Tibial artery (tissue), 4 donors: ENCODE results near the gene PTPN23.

ENCODE experiments used
- DNase-seq, 2 donors: peaks; one replicate each; pipeline ENCODE4 v3.0.0-alpha.2; 2019
- H3K27ac ChIP-seq, 2 donors: fragments of 200-600 bp; sonication (generic) in 1 of 2; 1 replicate in 1 of 2; 2 replicates in 1 of 2; pipeline ENCODE4 v1.5.1; 2018 to 2019; ENCODE audit warnings: mild to moderate bottlenecking in 1 of 2
- H3K27me3 ChIP-seq, 2 donors: fragments of 200-600 bp; sonication (generic) in 1 of 2; one replicate each; pipeline versions ENCODE4 v1.5.1 to v1.6.0; 2016 to 2019
- H3K36me3 ChIP-seq, 3 donors: fragments of 200-600 bp; sonication (generic) in 2 of 3; one replicate each; pipeline ENCODE4 v1.5.1; 2016 to 2019; ENCODE audit warnings: mild to moderate bottlenecking in 2 of 3
- H3K4me1 ChIP-seq, 4 donors: fragments of 200-600 bp; sonication (generic) in 2 of 4; 1 replicate in 3 of 4; 2 replicates in 1 of 4; pipeline ENCODE4 v1.5.1; 2016 to 2019
- H3K4me3 ChIP-seq, 2 donors: fragments of 200-600 bp; sonication (generic) in 1 of 2; 1 replicate in 1 of 2; 2 replicates in 1 of 2; pipeline ENCODE4 v1.5.1; 2018 to 2019; ENCODE audit warnings: mild to moderate bottlenecking in 2 of 2
- H3K9me3 ChIP-seq, 3 donors: fragments of 200-600 bp; sonication (generic) in 1 of 3; one replicate each; pipeline ENCODE4 v1.5.1; 2016 to 2019
- intact Hi-C: fragments of 100-400 bp; cut with DNase I; formaldehyde crosslinking; loops from one replicate; pipeline ENCODE4 v1.15.0; 2023; ENCODE audit warnings: low total_unique reads
- TF ChIP-seq, protein P1 (sequence below), 2 experiments: fragments of 200-600 bp in 1 of 2; fragments of 450-650 bp in 1 of 2; IDR thresholded peaks; one replicate each; pipeline ENCODE4 v1.5.1; 2017 to 2019; ENCODE audit warnings: antibody characterized with exemption in 2 of 2, mild to moderate bottlenecking in 1 of 2, moderate library complexity in 1 of 2

The PTPN23 gene

DNA sequence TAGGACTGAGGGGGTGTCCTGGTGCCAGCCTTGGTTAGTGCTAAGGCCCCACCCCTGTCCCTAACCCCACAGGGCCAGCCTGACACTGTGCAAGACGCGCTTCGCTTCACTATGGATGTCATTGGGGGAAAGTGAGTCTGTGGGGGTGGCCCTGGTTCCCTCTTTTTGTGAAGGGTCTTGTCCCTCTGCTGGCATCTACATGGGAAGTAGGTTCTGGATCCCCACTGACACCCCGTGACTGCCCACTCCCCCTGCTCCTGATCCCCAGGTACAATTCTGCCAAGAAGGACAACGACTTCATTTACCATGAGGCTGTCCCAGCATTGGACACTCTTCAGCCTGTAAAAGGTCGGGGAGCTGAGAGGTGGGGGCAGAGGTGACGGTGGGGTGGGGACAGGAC is 26.4 kb downstream of the PTPN23 start:
- H3K27ac ChIP-seq = no peak overlapping the region
- TF ChIP-seq, protein P1, sequence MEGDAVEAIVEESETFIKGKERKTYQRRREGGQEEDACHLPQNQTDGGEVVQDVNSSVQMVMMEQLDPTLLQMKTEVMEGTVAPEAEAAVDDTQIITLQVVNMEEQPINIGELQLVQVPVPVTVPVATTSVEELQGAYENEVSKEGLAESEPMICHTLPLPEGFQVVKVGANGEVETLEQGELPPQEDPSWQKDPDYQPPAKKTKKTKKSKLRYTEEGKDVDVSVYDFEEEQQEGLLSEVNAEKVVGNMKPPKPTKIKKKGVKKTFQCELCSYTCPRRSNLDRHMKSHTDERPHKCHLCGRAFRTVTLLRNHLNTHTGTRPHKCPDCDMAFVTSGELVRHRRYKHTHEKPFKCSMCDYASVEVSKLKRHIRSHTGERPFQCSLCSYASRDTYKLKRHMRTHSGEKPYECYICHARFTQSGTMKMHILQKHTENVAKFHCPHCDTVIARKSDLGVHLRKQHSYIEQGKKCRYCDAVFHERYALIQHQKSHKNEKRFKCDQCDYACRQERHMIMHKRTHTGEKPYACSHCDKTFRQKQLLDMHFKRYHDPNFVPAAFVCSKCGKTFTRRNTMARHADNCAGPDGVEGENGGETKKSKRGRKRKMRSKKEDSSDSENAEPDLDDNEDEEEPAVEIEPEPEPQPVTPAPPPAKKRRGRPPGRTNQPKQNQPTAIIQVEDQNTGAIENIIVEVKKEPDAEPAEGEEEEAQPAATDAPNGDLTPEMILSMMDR (IDR thresholded peaks at IDR 0.05) = no peak
- H3K36me3 ChIP-seq = peaks cover 42 to 67% (median 65%) of the 10 kb centered on the region in 3 donors
- H3K27me3 ChIP-seq = no peaks in the 10 kb centered on the region
- intact Hi-C loops = no loop called here
- no peak overlapping the region for H3K4me3 ChIP-seq
- peaks cover 0 to 27% (median 24%) of the 10 kb centered on the region in 4 donors for H3K4me1 ChIP-seq
- no peaks in the 10 kb centered on the region for H3K9me3 ChIP-seq
- DNase-seq = no peak

DNA sequence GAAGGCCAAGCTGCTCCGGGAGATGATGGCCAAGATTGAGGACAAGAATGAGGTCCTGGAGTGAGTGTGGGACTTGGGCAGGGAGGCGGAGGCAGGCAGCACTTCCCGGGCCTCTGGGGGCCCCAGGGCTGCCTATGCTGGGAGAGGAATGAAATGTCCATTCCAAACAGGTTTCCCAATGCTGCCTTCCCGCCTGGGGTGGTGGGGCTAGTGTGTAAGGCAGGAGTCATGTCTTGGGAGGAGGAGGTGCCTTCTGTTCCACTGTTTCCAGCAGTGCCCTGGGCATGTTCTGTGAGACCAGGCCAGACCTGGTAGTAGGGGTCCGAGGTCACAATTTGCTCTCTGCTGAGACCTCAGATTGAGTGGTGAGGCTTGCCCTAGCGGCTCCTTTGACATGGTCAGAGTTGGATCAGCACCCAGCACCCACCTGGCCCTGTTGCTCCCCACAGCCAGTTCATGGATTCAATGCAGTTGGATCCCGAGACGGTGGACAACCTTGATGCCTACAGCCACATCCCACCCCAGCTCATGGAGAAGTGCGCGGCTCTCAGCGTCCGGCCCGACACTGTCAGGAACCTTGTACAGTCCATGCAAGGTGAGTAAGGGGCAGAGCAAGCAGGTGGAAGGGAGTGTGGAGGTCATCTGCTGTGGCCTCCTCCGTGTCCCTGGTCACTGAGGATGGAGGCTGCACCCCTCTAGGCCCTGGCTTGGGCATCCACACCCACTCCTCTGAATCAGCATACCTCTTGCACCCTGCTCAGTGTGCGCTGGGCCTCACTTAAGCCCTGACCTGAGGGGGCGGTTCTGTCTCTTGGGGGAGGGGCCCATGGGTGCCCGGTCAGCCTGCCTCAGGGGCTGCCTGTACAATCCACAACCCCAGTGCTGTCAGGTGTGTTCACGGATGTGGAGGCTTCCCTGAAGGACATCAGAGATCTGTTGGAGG is 27.3 kb downstream of the PTPN23 start:
- TF ChIP-seq, protein P1 (IDR thresholded peaks at IDR 0.05) = no peak

DNA sequence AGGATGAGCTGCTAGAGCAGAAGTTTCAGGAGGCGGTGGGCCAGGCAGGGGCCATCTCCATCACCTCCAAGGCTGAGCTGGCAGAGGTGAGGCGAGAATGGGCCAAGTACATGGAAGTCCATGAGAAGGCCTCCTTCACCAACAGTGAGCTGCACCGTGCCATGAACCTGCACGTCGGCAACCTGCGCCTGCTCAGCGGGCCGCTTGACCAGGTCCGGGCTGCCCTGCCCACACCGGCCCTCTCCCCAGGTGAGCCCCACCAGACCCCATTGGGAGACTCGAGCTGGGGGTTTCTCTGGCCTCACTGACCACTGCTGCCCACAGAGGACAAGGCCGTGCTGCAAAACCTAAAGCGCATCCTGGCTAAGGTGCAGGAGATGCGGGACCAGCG is 28.0 kb downstream of the PTPN23 start:
- intact Hi-C loops = no loop called here
- TF ChIP-seq, protein P1 (IDR thresholded peaks at IDR 0.05) = no peak
- Histone ChIP-seq H3K4me3 (no peak overlapping the region), H3K4me1 (peaks cover 0 to 26% (median 24%) of the 10 kb centered on the region in 4 donors), H3K27me3 (no peaks in the 10 kb centered on the region), H3K36me3 (peaks cover 58 to 83% (median 81%) of the 10 kb centered on the region in 3 donors), H3K9me3 (no peaks in the 10 kb centered on the region), H3K27ac (no peak overlapping the region)
- DNase-seq = no peak

More for the DNA sequence above, 27.3 kb downstream of the PTPN23 start:
- intact Hi-C loops = no loop called here
- peaks cover 51 to 76% (median 74%) of the 10 kb centered on the region in 3 donors for H3K36me3 ChIP-seq
- H3K27me3 ChIP-seq = no peaks in the 10 kb centered on the region
- peaks cover 0 to 27% (median 24%) of the 10 kb centered on the region in 4 donors for H3K4me1 ChIP-seq
- no peak overlapping the region for H3K4me3 ChIP-seq
- H3K27ac ChIP-seq = no peak overlapping the region
- H3K9me3 ChIP-seq = no peaks in the 10 kb centered on the region
- no peak for DNase-seq

DNA sequence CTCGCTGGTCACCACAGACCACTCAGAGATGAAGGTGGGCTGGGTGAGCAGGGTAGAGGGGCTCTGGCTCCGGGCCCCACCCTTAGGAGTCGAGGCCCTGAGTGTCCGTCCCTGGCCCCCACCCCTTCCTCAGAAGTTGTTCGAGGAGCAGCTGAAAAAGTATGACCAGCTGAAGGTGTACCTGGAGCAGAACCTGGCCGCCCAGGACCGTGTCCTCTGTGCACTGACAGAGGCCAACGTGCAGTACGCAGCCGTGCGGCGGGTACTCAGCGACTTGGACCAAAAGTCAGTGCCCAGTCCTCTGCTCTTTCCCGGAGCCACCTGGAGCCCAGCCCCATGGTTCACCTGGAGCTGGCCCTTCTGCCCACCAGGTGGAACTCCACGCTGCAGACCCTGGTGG is 28.5 kb downstream of the PTPN23 start:
- H3K4me1 ChIP-seq = peaks cover 0 to 25% (median 19%) of the 10 kb centered on the region in 4 donors
- no peak overlapping the region for H3K27ac ChIP-seq
- DNase-seq = no peak
- H3K27me3 ChIP-seq = no peaks in the 10 kb centered on the region
- TF ChIP-seq, protein P1 (IDR thresholded peaks at IDR 0.05) = no peak
- no peaks in the 10 kb centered on the region for H3K9me3 ChIP-seq
- intact Hi-C loops = no loop called here
- no peak overlapping the region for H3K4me3 ChIP-seq
- H3K36me3 ChIP-seq = peaks cover 62 to 88% (median 85%) of the 10 kb centered on the region in 3 donors

- TF ChIP-seq, protein P1 (IDR thresholded peaks at IDR 0.05) = no peak
- Histone ChIP-seq H3K27me3 (no peaks in the 10 kb centered on the region), H3K9me3 (no peaks in the 10 kb centered on the region), H3K4me1 (peaks cover 0 to 21% (median 14%) of the 10 kb centered on the region in 4 donors), H3K36me3 (peaks cover 66 to 93% (median 91%) of the 10 kb centered on the region in 3 donors), H3K27ac (no peak overlapping the region), H3K4me3 (no peak overlapping the region)
- DNase-seq = no peak
- intact Hi-C loops = no loop called here
Observed at GRCh38 chr3:47409688-47410416, 29.0 kb downstream of the PTPN23 start.
